Mesenchymal stem cell (in vitro differentiated cells and primary cell): ENCODE results near the gene ATP6V0E1.

ENCODE experiments used
- DNase-seq: peaks from one replicate; pipeline ENCODE4 v3.0.0-alpha.2; 2013
- H2AFZ ChIP-seq: one replicate; pipeline ENCODE4 v1.6.1; 2013; ENCODE audit warnings: low read depth, mild to moderate bottlenecking, control low read depth, inconsistent platforms, low read length, moderate library complexity
- H2AK5ac ChIP-seq: 2 replicates; pipeline ENCODE4 v1.6.1; 2013; ENCODE audit warnings: low read length, moderate library complexity, mild to moderate bottlenecking, inconsistent platforms; ENCODE audit not compliant: severe bottlenecking
- H2BK120ac ChIP-seq: one replicate; pipeline ENCODE4 v1.6.1; 2013; ENCODE audit warnings: low read depth, mild to moderate bottlenecking, inconsistent platforms, low read length, moderate library complexity
- H2BK12ac ChIP-seq, 2 experiments: one replicate each; pipeline ENCODE4 v1.6.1; 2013; ENCODE audit warnings: inconsistent platforms in 2 of 2, low read length in 2 of 2, mild to moderate bottlenecking in 2 of 2, moderate library complexity in 2 of 2, control low read depth in 1 of 2
- H2BK15ac ChIP-seq: one replicate; pipeline ENCODE4 v1.6.1; 2013; ENCODE audit warnings: mild to moderate bottlenecking, low read depth, inconsistent platforms; ENCODE audit not compliant: poor library complexity, severe bottlenecking
- H2BK5ac ChIP-seq: 2 replicates; pipeline ENCODE4 v1.6.1; 2013; ENCODE audit warnings: low read depth, mild to moderate bottlenecking, low read length, control low read depth, inconsistent platforms; ENCODE audit not compliant: poor library complexity, severe bottlenecking
- H3K14ac ChIP-seq, 2 experiments: one replicate each; pipeline ENCODE4 v1.6.1; 2013; ENCODE audit warnings: inconsistent platforms in 2 of 2, low read length in 2 of 2, control low read depth in 1 of 2, mild to moderate bottlenecking in 1 of 2, moderate library complexity in 1 of 2
- H3K18ac ChIP-seq, 2 experiments: one replicate each; pipeline ENCODE4 v1.6.1; 2013; ENCODE audit warnings: inconsistent platforms in 2 of 2, low read length in 2 of 2, control low read depth in 1 of 2, low read depth in 1 of 2, mild to moderate bottlenecking in 1 of 2
- H3K23ac ChIP-seq, 2 experiments: one replicate each; pipeline ENCODE4 v1.6.1; 2013; ENCODE audit warnings: inconsistent platforms in 2 of 2, low read length in 2 of 2, mild to moderate bottlenecking in 2 of 2, moderate library complexity in 2 of 2, control low read depth in 1 of 2
- H3K27ac ChIP-seq: 2 replicates; pipeline ENCODE4 v1.5.1; 2013; ENCODE audit warnings: mild to moderate bottlenecking, moderate library complexity, low read length, control low read depth, inconsistent platforms; ENCODE audit not compliant: poor library complexity, severe bottlenecking
- H3K27me3 ChIP-seq, 2 experiments: 2 replicates each; pipeline versions ENCODE4 v1.6.1 to v1.7.0; 2013; ENCODE audit warnings: low read length in 2 of 2, mild to moderate bottlenecking in 2 of 2, moderate library complexity in 2 of 2, control low read depth in 1 of 2, inconsistent platforms in 1 of 2; ENCODE audit not compliant: control insufficient read depth in 1 of 2, insufficient read depth in 1 of 2
- H3K36me3 ChIP-seq, 2 experiments: 2 replicates each; pipeline versions ENCODE4 v1.6.1 to v1.7.0; 2013; ENCODE audit warnings: low read length in 2 of 2, control low read depth in 1 of 2, inconsistent platforms in 1 of 2, low read depth in 1 of 2, mild to moderate bottlenecking in 1 of 2; ENCODE audit not compliant: insufficient read depth in 2 of 2, control insufficient read depth in 1 of 2
- H3K4ac ChIP-seq, 2 experiments: one replicate each; pipeline ENCODE4 v1.6.1; 2013; ENCODE audit warnings: inconsistent platforms in 2 of 2, low read length in 2 of 2, mild to moderate bottlenecking in 2 of 2, moderate library complexity in 2 of 2, control low read depth in 1 of 2, low read depth in 1 of 2
- H3K4me1 ChIP-seq: 2 replicates; pipeline ENCODE4 v1.6.1; 2013; ENCODE audit warnings: low read depth, low read length, control low read depth; ENCODE audit not compliant: control insufficient read depth, insufficient read depth
- H3K4me2 ChIP-seq: 2 replicates; pipeline ENCODE4 v1.6.1; 2013; ENCODE audit warnings: low read length, mild to moderate bottlenecking, inconsistent platforms; ENCODE audit not compliant: poor library complexity, severe bottlenecking
- H3K4me3 ChIP-seq, 2 experiments: 2 replicates each; pipeline versions ENCODE4 v1.5.1 to v1.7.0; 2013; ENCODE audit warnings: low read length in 2 of 2, mild to moderate bottlenecking in 2 of 2, control low read depth in 1 of 2, low read depth in 1 of 2; ENCODE audit not compliant: insufficient read depth in 1 of 2
- H3K79me1 ChIP-seq: replicated peaks from 2 replicates; pipeline ENCODE4 v1.6.1; 2013; ENCODE audit warnings: mild to moderate bottlenecking, control low read depth, low read length, inconsistent platforms; ENCODE audit not compliant: poor library complexity, severe bottlenecking
- H3K9ac ChIP-seq: 2 replicates; pipeline ENCODE4 v1.7.0; 2013; ENCODE audit warnings: mild to moderate bottlenecking, low read length, moderate library complexity
- H3K9me3 ChIP-seq: 2 replicates; pipeline ENCODE4 v1.7.0; 2013; ENCODE audit warnings: mild to moderate bottlenecking, low read length; ENCODE audit not compliant: control insufficient read depth
- H4K8ac ChIP-seq: one replicate; pipeline ENCODE4 v1.6.1; 2013; ENCODE audit warnings: inconsistent platforms, mild to moderate bottlenecking, low read length, moderate library complexity
- H4K91ac ChIP-seq: one replicate; pipeline ENCODE4 v1.6.1; 2013; ENCODE audit warnings: mild to moderate bottlenecking, low read length, inconsistent platforms
- WGBS: methylation state at CpG from one replicate; pipeline ENCODE4 v1.1.7; 2013; ENCODE audit warnings: mixed read lengths; 5-methylcytosine and 5-hydroxymethylcytosine counted together

Gene ATP6V0E1

GRCh38 chr5:173010021-173010420 is 26.4 kb downstream of the ATP6V0E1 start:
- Histone ChIP-seq H3K23ac (no peak overlapping the region), H3K14ac (no peak overlapping the region), H4K8ac (no peak overlapping the region), H3K4ac (no peak overlapping the region), H2AK5ac (no peak overlapping the region), H3K18ac (no peak overlapping the region), H2BK120ac (no peak overlapping the region), H3K4me2 (no peak overlapping the region), H3K27me3 (no peaks in the 10 kb centered on the region), H2AFZ (no peak overlapping the region), H3K27ac (no peak overlapping the region), H4K91ac (no peak overlapping the region), H2BK5ac (no peak overlapping the region), H3K9me3 (no peaks in the 10 kb centered on the region), H3K9ac (no peak overlapping the region), H3K4me3 (no peak overlapping the region), H3K36me3 (peaks cover 3 to 4% of the 10 kb centered on the region in 2 experiments), H2BK12ac (no peak overlapping the region), H2BK15ac (no peak overlapping the region), H3K4me1 (peaks cover 3% of the 10 kb centered on the region), H3K79me1 (peaks cover 19% of the 10 kb centered on the region)
- 65% methylated on average over 6 of the region's 6 CpGs for WGBS
- DNase-seq, result peak; percentile 40

- Histone ChIP-seq H3K4me2 (no peak overlapping the region), H3K27ac (no peak overlapping the region), H2BK12ac (no peak overlapping the region), H2AFZ (no peak overlapping the region), H3K14ac (no peak overlapping the region), H2BK5ac (no peak overlapping the region), H2AK5ac (no peak overlapping the region), H2BK15ac (no peak overlapping the region), H3K4me1 (peaks cover 3% of the 10 kb centered on the region), H3K79me1 (peaks cover 21% of the 10 kb centered on the region), H2BK120ac (no peak overlapping the region), H3K18ac (no peak overlapping the region), H4K91ac (no peak overlapping the region), H3K9me3 (no peaks in the 10 kb centered on the region), H3K23ac (no peak overlapping the region), H4K8ac (no peak overlapping the region), H3K27me3 (no peaks in the 10 kb centered on the region), H3K4ac (no peak overlapping the region), H3K4me3 (no peak overlapping the region), H3K9ac (no peak overlapping the region), H3K36me3 (peaks cover 3 to 4% of the 10 kb centered on the region in 2 experiments)
- WGBS, result 81% methylated on average over 11 of the region's 11 CpGs
- peak; percentile 62 for DNase-seq
Measured at GRCh38 chr5:173010547-173011464, 27.2 kb downstream of the ATP6V0E1 start.

GRCh38 chr5:173011566-173011965 is 28.0 kb downstream of the ATP6V0E1 start:
- Histone ChIP-seq H3K23ac (no peak overlapping the region), H2BK12ac (no peak overlapping the region), H3K9ac (no peak overlapping the region), H3K18ac (no peak overlapping the region), H2AFZ (no peak overlapping the region), H4K8ac (no peak overlapping the region), H3K27me3 (no peaks in the 10 kb centered on the region), H4K91ac (no peak overlapping the region), H3K4me1 (peaks cover 7% of the 10 kb centered on the region), H3K27ac (no peak overlapping the region), H3K4me3 (no peak overlapping the region), H2BK120ac (no peak overlapping the region), H3K4me2 (no peak overlapping the region), H2AK5ac (no peak overlapping the region), H3K36me3 (peaks cover 3 to 4% of the 10 kb centered on the region in 2 experiments), H2BK5ac (no peak overlapping the region), H2BK15ac (no peak overlapping the region), H3K4ac (no peak overlapping the region), H3K79me1 (peaks cover 21% of the 10 kb centered on the region), H3K9me3 (no peaks in the 10 kb centered on the region), H3K14ac (no peak overlapping the region)
- WGBS, result 60% methylated on average over 1 of the region's 4 CpGs
- DNase-seq, result no peak

GRCh38 chr5:173012882-173013281 is 29.3 kb downstream of the ATP6V0E1 start:
- 97% methylated on average over 3 of the region's 4 CpGs for WGBS
- peaks cover 20% of the 10 kb centered on the region for H3K79me1 ChIP-seq
- no peak overlapping the region for H3K18ac ChIP-seq

More at GRCh38 chr5:173012882-173013281, 29.3 kb downstream of the ATP6V0E1 start:
- Histone ChIP-seq H4K91ac (no peak overlapping the region), H3K27me3 (no peaks in the 10 kb centered on the region), H3K4me3 (no peak overlapping the region), H3K4me1 (peaks cover 8% of the 10 kb centered on the region), H2BK5ac (no peak overlapping the region), H4K8ac (no peak overlapping the region), H3K23ac (no peak overlapping the region), H2BK15ac (no peak overlapping the region), H2BK120ac (no peak overlapping the region), H3K4me2 (no peak overlapping the region), H2AK5ac (no peak overlapping the region), H2BK12ac (no peak overlapping the region), H2AFZ (no peak overlapping the region), H3K9ac (no peak overlapping the region), H3K9me3 (no peaks in the 10 kb centered on the region), H3K36me3 (peaks cover under 1 to 4% of the 10 kb centered on the region in 2 experiments), H3K4ac (no peak overlapping the region), H3K14ac (no peak overlapping the region), H3K27ac (no peak overlapping the region)
- DNase-seq, result no peak
